Esophagus mucosa (tissue), 1 donor: Measurements from ENCODE around the gene SNAPC4. TPM values are rescaled to one million over a fixed set of nuclear protein-coding genes. Genes with fewer than 3 reads are reported as not detected.

Experiments
- ATAC-seq: fragments of 200-7000 bp; cut with Tn5 transposase; one replicate; pipeline ENCODE4 v1.9.1; 2020
- total RNA-seq: library from RNA; stranded (reverse); gene quantifications from one replicate; pipeline ENCODE4 v1.2.4, GENCODE V29; 2023
- donor health status: DM: yes; HTN: yes; CAD: no.

Gene SNAPC4
- total RNA-seq, 1 donor from 2014 or later: 3.7 TPM

DNA sequence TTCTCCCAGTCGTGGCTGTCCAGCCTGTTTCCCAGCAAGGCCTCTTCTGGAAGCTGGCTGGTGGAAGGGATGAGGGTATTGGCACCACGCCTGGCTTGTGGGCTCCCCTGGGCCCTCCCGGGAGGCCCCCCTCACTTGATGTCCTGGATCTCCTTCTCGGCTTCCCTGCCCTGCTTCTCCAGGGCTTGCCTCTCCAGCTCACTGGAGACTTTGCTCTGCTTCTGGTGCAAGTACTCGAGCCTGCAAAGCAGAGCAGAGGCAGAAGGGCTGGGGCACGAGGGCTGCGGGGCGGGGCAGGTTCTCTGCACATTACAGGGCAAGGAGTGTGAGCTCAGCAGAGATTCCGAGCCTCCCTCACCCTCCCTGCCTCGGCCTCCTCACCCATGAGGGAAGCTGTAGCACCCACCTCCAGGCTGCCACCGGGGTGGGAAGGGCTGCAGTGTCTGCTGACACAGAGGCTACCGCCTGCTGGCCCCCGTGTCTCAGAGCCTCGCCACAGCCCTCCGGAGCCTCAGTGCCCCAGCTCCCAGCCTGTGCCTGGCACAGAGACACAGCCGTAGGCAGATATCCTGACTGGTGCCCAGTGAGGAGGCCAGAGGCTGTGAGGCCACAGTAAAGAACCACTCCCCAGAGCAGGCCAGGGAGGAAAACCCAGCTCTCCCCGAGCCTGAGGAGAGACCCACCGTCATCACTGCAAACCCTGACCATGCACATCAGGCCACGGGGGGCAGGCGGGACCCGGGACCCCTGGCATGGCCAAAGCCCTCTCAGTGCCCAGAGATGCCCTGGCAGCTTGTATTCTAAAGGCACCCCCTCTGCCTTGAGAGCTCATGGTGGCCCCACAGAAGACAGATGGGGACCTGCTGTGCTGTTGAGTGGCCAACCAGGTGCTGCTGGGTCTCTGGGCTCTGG lies 7.2 kb downstream of the SNAPC4 start:
- no peak for ATAC-seq

GRCh38 chr9:136391737-136392537 lies 8.0 kb downstream of the SNAPC4 start:
- ATAC-seq: no peak

GRCh38 chr9:136389396-136389795 lies 10.6 kb downstream of the SNAPC4 start:
- no peak for ATAC-seq

- no peak for ATAC-seq
Measured at GRCh38 chr9:136387217-136387616, 12.8 kb downstream of the SNAPC4 start.

GRCh38 chr9:136386018-136386417 lies 14.0 kb downstream of the SNAPC4 start:
- no peak for ATAC-seq

GRCh38 chr9:136385015-136385414 lies 15.0 kb downstream of the SNAPC4 start:
- ATAC-seq: no peak

GRCh38 chr9:136383436-136383835 lies 16.5 kb downstream of the SNAPC4 start:
- ATAC-seq: no peak

DNA sequence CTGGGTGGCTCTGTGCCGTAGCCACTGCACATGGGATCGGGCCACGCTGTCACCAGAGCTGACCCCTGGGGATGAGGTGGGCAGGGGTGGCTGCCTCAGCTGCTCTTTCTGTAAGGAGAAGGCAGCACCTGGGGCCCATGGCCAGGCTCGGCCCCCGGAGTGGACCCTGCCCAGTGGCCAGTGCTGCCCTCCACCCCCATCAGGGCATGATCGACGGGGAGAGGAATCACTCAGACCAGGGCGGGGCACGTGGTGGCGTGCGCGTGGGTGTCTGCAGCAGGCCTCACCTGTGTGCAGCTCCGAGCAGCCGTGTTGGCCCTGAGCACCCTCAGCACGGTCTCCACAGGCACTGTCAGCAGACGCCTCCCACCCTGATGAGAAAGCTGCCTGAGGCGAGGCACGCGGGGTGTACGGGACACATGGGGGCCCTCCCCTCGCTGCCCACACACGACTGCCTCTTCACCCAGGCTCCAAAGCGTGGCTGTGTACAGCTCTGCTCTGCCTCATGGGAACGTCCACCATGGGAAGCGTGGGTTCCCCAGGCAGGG lies 17.9 kb downstream of the SNAPC4 start:
- no peak for ATAC-seq

DNA sequence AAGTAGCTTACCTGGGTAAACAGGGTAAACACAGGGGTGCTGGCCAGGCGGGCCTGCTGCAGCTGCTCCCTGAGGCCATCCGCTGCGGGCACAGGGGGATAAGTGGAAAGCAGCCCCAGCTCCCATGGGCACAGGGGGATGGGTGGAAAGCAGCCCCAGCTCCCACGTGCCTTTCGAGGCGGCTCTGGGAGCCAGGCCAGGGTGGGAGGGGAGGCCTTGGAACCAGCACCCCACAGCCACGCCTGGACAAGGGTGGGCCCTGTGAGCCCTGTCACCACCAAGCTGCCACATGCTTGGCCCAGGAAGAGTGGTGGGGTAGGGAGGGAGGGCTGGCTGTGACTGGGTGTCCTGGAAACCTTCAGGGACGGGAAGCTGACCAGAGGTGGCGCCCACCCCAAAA lies 18.7 kb downstream of the SNAPC4 start:
- no peak for ATAC-seq

DNA sequence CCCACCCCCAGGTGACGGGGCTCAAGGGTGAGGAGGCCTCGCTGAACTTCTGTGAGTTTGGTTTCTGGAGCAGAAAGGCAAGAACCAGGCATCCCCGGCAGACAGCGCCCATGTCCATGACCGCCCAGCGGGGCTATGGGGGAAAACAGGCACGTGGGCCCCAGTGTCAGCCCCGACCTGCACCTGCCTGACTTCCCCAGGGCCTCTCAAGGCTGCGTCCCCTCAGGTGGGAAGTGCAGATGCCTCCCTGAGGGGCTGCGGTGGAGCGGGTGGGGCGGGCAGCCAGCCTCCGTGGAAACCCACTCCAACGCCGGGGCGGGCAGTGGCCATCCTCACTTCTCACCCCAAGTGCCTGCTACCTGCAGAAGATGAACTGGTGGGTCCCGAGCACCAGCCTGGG lies 19.6 kb downstream of the SNAPC4 start:
- ATAC-seq: no peak

- ATAC-seq: no peak
Measured at GRCh38 chr9:136379891-136380290, 20.1 kb downstream of the SNAPC4 start.

DNA sequence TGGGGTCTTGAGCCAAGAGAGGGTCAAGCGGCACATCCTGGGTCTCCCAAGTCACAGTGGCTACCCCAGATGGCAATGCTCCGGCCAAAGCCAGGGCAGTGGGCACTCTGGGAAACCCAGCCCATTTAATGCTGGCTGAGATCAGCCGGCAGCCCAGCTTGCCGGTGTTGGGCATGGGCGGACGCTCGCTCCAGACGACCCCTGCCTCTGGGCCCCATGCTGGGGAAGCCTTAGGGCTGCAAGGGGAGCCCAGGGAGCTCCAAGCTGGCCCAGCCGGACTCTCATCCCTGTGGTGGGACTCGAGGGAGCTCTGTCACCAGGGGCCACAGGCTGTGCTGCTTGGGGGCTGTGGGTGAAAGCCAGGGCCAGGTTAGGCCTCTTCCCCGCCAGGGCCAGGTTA lies 20.6 kb downstream of the SNAPC4 start:
- ATAC-seq: no peak

GRCh38 chr9:136379003-136379287 lies 21.0 kb downstream of the SNAPC4 start:
- no peak for ATAC-seq

GRCh38 chr9:136378170-136379002 lies 21.6 kb downstream of the SNAPC4 start:
- no peak for ATAC-seq

- ATAC-seq: no peak
Measured at GRCh38 chr9:136377341-136378169, 22.4 kb downstream of the SNAPC4 start.

- ATAC-seq: no peak
Measured at GRCh38 chr9:136376457-136376856, 23.5 kb downstream of the SNAPC4 start.

GRCh38 chr9:136375096-136375495 lies 24.9 kb downstream of the SNAPC4 start:
- ATAC-seq: no peak

DNA sequence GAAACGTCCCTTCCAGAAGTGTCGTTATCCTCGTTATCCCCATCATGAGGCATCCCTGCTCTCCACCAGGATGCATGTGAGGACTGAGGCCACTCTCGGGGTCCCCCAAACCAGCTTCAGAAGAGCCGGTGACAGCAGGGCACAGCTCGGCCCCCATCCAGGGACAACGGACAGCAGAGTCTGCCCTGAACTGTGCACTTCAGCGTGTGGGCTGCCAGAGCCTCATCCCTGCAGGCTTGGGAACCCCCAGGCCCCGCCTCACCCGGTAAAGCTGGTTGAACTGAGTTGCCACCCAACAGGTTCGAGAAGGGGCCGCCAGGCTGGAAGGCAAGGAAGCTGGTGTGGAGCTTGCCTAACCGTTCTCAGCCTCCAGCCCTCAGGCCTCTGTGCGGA lies 25.8 kb downstream of the SNAPC4 start:
- peak; percentile 2 for ATAC-seq

DNA sequence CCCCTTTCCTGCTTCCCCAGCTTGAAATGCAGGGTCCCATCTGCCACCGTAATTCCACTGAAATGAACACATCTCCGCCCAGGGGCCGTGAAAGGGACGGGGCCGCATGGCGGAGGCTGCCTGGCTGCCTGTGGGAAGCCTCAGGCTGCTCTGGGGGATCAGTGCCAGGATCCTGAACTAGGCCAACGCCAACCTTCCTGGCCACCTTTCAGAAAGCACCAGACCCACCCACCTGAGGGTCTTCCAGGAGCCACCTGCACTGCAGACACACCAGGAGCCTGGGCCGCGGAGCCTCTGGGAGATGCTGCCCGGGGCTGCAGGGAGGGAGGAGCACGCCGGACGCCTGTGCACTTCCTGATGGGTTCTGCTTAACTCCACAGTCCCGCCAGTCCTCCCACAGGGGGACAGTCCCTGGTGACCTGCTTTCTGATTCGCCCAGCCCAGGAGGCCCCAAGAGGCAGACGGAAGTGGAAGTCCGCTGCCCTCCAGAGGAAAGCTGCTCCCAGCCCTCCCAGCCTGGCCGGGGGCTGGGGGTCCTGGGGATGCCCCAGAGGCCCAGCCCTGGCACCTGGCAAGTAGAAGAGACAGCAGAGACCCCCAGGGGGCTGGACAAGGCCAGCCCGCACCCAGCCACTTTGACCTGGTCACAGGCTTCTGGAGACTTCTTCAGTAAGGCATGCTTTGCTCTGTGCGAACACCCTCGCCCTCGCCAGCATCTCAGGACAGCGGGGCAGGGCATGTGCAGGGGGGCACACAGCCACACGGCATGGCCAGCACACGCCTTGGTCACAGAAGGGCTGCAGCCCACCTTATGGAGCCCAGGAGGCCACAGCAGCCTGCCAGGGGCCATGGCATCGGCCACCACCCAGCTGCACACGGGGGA lies 26.4 kb downstream of the SNAPC4 start, which contains the start of gene CARD9:
CARD9 (minus strand) TSS at position 370 of the 883 bp plus-strand sequence. CDS start 1,591 bp downstream, outside the sequence.
- ATAC-seq: peak; percentile 16

DNA sequence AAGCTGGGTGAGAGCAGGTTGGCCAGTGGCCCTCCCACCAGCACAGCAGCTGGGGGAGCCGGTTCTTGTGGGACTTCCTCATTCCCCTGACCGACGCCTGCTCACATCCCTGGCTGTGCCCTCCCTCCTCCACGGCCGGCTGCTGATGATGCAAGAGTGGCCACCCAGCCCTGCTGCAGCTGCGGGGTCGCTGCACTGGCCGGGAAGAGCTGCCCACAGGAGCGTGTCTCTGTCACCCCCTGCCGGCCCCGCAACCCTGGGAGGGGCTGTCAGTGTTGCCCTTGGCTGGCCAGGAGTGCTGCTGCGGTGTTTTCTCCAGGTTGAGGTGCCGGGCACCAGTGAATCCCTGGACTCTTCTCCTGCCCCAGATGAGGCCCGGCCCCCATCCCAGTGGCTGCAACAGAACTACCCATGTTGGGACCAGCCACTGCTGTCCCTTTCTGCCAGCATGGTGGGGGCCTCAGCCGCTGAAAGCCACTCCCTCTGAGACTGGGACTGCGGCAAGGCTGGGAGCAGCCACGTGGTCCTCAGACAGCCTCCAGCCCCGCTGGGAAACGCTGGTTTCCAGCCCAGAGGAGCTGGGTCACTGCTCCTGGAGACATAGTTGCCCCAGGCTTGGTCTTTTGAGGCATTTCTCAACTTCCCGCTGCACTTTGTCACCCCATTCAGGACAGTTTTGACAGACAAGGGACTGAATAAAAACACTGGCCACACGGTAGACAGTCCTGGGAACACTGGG lies 27.2 kb downstream of the SNAPC4 start:
- peak; percentile 68 for ATAC-seq
